ENCODE results near the gene TMCO4. TPM values are rescaled to one million over a fixed set of nuclear protein-coding genes. Genes with fewer than 3 reads are reported as not detected.
"Not testable (repeated sequence)": the region's sequence is repeated elsewhere in the genome, so short reads cannot be mapped to it uniquely, and the experiment has no call there.

TMCO4 gene
- polyA plus RNA-seq (ENCODE audit: insufficient read length) = 19.4 TPM
- long read RNA-seq, donor 1, partial matches to known transcripts = 9 of 9 reads
- long read RNA-seq, donor 1, other reads (novel, unspliced or antisense) = 0 of 9 reads
- long read RNA-seq, donor 2, partial matches to known transcripts = 0 of 1 reads
- long read RNA-seq, donor 2, other reads (novel, unspliced or antisense) = 0 of 1 reads
- long read RNA-seq, donor 3 = 0 reads
- long read RNA-seq, donor 4 = 0 reads
- long read RNA-seq, donor 5 = 0 reads
- long read RNA-seq, donor 6 = 0 reads
- long read RNA-seq, donor 7, partial matches to known transcripts = 0 of 1 reads
- long read RNA-seq, donor 7, other reads (novel, unspliced or antisense) = 0 of 1 reads
- long read RNA-seq, donor 8 = 0 reads

DNA sequence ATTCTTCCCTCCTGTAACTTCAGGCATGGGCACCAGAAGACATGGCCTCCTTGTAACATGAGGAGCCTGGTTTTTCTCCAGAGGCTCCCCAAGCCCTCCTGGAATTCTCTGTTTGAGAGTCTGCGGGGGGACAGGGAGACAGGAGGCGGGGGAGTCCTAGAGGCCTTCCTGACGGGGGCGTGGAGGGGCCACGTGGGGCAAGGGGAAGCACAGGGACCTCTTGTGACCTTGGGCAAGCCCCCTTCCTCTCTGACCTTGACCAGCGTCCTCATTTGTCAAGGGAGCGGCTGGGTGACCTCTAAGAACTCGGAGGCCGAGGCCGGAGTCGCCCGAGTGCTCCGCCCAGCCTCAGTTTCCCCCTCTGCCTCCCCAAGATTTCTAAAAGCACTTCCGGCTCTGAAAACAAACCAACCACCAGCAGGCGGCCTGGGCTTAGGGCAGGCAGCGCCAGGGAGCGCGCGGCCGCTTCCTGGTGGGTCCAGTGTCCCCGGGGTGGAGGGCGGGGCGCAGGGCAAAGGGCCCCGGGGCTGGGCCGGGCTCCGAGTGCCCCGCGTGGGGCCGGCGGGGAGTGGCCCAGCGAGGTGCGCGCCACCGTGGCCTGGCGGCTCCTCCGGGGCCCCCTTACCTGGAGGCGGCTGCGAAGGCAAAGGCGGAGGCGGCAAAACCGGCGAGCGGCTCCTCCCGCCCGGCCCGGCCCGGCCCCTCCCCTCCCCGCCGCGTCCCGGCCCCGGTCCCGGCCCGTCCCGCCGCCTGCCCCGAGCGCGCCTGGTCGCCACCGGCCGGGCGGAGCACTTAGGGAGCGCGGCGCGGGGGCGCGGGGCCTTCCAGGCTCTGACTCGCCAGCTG, at the start of gene TMCO4:
Gene TMCO4, minus strand, starts transcription at position 687 of the 846 bp plus-strand sequence. CDS start 19,158 bp downstream, outside the sequence.
- DNase-seq = no peak

DNA sequence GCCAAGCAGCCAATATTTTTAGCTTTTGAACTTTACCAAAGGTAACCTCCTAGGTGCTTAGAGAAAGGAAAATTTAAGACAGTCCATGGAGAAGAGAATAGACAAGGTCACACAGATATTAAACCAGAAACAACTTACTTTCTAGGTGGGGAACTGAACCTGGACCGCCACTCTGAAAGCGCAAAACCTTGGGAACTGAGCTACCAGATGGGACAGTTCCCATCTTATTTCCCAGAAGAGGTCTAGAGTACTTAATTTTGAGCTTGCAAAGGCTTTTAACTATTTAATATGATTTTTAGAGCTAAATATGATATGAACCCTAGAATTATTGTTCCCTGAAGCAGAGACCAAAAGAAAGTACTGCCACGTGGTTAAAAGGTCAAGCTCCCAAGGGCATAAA, 49.6 kb upstream of the TMCO4 start:
- DNase-seq = not testable (repeated sequence)

DNA sequence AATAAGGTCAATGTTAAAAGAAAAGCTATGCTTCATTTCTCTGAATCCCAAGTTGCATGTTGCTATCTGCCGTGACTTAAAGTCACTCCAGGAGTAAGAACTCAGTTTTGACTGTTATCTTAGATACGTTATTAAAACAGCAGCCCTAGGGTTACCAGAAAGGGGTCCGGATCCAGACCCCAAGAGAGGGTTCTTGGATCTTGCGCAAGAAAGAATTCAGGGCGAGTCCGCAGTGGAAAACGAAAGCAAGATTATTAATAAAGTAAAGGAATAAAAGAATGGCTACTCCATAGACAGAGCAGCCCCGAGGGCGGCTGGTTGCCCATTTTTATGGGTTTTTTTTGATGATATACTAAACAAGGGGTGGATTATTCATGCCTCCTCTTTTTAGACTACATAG, 47.6 kb upstream of the TMCO4 start:
- DNase-seq = not testable (repeated sequence)

DNA sequence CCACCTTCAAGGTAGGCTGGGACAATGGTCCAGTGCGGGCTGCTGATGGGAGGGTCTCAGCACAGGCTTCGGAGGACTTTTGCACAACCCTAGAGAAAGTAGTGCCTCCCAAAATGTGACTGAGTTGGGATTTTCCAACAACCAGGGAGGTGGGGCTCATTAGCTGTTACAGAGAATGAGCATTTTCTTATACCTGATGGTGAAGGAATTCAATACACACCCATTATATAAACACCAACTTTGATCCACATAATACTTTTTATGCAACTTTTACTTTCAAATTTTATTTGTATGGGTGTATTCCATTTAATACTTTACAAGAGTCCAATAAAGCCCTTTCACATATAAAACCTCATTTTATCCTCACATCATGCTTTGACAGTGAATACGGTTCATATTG, 46.6 kb upstream of the TMCO4 start:
- DNase-seq = no peak

DNA sequence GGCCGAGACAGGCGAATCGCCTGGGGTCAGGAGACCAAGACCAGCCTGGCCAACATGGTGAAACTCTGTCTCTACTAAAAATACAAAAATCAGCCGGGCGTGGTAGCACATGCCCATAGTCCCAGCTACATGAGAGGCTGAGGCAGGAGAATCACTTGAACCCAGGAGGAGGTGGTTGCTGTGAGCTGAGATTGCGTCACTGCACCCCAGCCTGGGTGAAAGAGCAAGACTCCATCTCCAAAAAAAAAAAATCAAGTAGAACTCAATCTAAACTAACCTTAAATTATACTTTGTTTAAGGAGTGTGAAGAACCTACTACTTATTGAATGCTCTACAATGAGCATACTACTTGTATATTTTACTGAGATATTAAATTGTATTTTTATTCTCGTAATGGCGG, 45.8 kb upstream of the TMCO4 start:
- DNase-seq = no peak

DNA sequence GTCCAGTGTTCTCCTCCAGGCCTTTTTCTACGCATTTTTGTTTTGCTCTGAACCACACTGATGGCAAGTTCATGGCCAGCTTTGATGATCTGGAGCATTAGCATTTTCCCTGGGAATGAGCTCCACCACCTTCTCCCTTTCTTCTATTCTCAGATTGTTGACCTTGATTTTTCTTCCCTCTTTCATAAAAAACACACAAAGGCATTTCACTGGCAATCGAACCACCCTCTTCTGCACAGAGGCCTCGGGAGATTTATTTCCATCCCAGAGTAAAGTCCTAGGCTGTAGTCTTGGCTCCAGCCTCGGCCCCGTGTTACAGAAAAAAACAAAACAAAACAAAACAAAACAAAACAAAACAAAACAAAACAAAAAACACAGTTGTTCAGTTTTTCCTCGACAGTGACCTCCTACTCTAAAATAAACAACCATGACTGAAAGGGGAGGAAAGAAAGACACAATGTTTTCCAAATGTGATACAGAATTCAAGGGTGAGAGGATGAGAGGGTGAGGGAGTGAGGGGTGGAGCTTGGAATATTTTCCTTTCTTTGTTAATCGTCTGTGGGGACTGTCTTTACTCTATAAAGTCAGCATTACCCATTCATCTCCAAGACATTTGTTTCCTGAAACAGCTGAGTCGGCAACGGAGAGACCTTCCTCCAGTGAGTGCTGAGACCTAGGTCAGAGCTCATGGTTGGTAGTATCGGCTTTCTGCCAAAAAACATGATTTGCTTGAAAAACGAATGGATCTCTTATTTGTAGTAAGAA, 45.2 kb upstream of the TMCO4 start:
- DNase-seq = peak; percentile 55

DNA sequence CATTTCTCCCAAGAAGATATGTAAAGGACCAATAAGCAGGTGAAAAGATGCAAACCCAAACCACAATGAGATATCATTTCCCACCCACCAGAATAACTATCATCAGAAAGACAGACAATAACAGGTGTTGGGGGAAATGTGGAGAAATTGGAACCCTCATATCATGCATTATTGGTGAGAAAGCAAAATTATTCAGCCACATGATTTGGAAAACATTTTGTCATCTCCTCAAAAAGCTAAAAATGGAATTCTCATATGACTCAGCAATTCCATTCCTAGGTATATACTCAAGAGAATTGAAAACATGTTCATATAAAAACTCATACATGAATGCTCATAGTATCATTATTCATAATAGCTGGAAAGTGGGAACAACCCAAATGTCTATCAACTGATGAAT, 40.5 kb upstream of the TMCO4 start:
- no peak for DNase-seq

DNA sequence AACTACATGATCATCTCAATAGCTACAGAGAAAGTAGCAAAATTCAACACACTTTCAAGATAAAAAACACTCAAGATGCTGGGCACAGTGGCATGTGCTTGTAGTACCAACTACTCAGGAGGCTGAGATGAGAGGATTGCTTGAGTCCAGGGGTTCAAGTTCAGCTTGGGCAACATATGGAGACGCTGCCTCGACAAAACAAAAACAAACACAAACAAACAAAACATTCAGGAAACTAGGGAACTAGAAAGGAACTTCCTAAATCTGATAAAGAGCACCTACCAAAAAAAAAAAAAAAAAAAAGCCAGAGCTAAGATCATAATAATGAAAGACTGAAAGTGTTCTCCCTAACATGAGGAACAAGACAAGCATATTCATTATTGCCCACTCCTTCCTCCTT, 38.1 kb upstream of the TMCO4 start:
- DNase-seq = no peak

DNA sequence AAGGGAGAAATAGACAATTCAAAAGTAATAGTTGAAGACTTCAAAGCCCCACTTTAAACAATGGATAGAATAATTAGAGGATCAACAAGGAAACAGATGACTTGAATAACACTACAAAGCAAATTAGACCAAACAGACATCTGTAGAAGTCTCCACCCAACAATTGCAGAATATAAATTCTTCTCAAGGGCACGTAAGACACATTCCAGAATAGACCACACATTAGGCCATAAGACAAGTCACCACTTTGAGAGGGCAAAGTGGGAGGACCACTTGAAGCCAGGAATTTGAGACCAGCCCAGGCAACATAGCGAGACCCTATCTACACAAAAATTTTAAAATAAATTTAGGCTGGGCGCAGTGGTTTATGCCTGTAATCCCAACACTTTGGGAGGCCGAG, 35.9 kb upstream of the TMCO4 start:
- no peak for DNase-seq

DNA sequence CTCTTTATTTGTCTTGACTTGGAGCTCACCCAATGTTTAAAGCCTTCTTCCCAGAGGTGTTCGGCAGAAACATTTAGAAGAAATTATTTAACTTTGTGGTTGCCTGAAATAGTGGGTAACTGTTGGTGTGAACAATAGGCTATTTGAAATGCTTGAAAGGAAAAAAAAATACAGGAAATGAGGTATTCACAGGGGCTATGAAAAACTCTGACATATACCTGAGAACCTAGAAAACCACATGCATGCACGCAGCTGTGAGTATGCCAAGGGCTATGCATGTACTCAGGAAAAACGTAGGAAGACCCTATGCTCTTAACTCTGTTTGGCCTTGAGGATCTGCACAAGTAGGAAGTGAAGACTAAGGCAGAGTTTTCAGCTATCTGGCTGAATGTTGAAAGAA, 31.7 kb upstream of the TMCO4 start:
- DNase-seq = no peak

DNA sequence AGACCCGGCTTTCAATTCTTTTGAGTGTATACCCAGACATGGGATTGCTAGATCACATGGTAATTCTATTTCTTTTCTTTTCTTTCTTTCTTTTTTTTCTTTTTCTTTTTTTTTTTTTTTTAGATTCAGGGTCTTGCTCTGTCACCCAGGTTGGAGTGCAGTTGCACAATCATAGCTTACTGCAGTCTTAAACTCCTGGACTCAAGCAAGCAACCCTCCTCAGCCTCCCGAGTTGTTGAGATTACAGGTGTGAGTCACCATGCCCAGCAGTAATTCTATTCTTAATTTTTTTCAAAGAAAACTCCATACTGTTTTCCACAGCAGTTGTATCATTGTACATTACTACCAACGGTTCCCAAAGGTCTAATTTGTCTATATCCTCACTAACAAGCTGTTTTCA, 28.8 kb upstream of the TMCO4 start:
- no peak for DNase-seq

DNA sequence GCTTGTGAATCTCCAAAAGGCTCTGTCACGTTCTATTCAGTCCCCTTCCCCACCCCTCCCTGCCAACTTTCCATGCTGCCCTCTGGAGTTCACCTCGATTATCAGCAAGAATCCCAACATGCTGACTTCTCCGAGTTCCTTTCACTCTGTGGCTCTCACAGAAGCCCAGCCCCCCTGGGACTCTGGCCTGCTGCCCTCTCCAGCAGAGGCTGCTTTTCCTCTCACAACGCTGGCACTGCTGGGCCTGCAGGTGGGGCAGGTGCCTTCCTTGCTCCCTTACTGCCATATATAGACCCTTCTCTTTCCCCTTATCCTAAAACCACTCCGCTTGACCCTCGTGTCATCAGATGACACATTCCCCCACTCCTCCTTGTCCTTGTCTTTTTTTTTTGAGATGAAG, 25.6 kb upstream of the TMCO4 start:
- no peak for DNase-seq

DNA sequence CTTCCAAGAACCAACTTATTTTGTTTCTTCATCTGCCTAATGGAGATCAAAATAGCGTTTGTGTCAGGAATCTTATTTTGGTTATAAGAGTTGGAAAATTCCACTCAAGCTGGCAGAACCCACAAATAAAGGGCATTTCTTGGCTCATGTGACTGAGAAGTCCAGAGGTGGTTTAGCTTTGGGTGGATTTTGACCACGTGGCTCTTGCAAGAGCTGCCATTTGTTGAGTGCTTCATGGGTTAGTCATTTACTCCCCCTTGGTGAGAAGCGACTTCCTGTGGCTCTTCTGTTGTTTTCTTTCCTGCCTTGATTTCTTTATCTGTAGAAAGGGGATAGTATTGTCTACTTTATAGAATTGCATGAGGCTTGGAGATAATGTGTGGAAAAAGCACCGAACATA, 24.8 kb upstream of the TMCO4 start:
- DNase-seq = no peak

DNA sequence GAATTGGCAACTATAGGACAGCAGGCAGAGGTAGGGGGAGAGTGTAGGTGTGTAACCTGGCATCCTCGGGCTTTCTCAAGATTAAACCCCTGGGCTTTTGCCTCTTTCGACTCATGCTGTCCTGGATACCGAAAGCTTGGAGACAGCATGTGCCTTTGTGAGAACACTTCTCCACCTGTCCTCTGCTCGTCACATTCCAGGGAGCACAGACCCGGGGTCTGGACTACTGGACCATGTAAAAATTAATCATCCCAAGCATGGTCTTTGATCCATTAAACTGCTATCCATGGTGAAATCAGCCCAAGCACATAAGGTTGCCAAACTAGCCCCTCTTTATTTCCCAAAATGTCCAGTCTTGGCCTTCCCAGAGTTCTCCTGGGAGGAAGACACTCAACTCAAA, 24.3 kb upstream of the TMCO4 start:
- DNase-seq = no peak

DNA sequence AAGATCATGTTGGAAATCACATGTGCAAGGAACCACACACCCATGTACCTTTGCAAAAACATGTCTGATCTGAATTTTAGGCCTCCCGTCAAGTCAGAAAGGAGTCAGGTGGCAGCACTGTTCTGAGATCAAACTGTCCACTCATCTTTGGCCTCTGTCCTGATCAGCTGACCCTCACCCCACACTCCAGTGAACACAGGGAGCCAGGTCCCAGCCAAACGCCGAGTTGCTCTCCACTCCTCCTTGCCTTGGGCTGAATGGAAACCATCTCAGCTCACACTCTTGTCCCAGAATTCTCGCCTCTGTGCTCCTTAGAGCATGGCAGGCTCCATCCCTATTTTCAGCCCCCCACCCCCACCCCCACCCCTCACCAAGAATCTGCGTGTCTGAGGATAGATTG, 20.0 kb upstream of the TMCO4 start:
- no peak for DNase-seq

DNA sequence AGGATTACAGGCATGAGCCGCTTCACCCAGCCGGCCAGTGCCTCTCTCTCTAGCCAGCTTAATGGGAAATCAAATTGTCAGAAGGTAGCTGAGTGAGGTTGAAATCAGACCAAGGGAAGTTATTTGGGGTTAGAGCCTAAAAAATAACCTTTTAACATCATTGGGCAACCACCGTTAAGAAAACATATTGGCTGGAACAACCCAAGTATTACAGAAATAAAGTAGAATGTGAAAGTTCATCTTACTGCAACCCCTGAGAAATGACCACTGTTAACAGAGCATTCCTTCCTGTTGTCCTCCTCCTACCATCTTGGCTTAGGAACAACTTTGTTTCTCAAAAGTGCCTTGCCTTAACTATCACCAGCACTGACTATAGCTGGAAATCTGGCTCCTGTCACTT, 18.6 kb upstream of the TMCO4 start:
- DNase-seq = no peak

DNA sequence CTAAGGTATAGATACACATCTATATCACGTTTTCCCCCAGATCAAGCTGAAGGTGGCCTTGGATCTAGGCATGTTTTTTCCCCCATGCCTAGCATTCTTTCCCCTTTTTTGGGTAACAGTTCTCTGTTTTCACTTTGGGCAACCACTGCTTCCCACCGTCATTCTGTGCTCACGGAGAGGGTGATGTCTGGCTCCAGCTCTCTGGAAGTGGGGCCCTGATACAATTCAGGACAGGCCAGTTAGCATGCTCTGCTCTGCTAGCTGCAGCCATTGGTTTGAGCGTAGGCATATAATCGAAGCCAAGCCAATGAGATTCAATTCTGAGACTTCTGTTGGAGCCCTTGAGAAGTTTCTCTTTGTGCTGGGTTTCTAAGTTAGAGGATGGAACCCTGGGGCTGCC, 17.4 kb upstream of the TMCO4 start:
- no peak for DNase-seq

DNA sequence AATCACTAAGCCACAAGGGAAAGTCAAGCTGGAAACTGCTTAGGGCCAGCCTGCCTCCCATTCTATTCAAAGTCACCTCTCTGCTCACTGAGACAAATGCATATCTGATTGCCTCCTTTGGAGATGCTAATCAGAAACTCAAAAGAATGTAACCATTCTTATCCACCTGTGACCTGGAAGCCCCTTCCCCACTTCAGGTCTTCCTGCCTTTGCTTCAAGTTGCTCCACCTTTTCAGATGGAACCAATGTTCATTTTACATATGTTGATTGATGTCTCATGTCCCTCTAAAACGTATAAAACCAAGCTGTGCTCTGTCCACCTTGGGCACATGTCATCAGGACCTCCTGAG, 17.0 kb upstream of the TMCO4 start:
- not testable (repeated sequence) for DNase-seq

DNA sequence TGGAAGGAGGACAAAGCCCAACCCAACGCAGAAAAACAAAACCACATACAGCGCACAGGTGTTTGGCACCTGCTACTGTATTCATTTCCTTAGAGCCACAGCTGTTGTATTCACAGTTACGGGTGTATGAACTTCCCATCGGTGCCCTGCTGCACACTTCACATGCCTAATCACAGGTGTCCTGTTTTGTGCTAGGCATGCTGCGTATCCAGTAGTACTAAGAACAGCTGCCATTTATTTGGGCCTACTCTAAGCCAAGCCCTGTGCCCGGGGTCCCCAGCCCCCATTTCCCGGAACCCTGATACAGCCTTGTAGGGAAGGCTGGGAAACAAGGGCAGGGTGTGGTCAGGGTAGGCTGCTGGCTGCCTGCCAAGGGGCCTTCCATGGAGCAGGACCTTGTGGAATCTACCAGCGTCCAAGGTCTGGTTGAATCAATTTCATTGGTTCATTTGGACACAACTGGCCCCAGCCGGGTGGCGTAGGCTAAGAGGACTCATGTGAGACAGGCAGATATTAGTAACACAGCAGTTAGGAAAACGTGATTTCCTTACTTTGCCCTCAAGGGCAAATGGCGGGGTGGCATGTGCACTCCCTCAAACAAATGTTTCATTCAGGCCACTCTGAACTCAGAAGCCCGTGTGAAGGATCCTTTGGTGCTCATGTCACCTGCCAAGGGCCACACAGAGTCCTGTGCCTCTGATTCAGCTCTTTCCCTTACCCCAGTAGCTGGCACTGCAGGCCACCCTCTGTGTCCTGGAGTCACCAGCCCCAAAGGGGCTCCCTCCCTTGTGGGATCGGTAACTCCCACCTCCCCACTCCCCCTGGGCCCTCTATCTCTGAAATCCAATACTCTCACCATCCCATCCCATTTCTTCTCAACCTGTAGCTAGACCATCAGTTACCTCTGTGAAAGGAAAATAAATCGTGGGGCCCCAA, 16.4 kb upstream of the TMCO4 start:
- no peak for DNase-seq

DNA sequence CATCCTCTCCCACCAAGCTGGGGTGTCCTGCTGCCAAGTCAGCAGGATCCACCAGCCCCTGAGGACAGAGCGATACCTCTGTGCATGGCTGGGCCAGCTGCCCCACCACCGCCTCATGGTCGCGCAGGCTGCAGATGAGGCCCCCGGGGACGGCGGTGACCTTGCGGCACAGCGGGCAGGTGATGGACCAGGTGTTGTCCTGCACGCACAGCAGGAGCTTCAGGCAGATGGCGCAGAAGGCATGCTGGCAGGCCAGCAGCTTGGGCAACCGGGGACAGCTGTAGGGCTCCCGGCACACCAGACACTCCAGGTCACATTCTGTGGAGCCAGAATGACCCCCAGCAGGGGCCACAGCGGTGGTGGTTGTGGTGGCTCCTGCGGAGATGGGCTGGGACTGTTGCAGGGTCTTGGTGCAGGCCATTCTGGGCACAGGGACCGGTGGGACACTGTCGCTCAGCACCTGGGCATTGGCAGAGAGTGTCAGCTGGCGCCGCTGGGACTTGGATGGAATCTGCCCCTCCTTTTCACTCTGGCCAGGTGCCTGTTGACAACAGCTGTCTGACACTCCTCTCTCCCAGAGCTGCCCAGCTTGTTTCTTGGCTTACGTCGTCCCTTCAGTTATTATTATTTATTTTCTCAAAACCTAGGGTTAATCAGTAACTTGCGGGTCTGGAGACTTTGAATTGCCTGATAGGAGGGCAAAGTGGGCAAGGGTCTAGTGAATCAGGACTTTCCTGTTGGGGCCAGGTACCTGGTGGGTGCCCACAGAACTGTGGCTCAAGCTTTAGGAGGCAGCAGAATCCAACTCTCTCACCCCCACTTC, 15.2 kb upstream of the TMCO4 start, which contains the start of gene RNF186:
Gene RNF186, minus strand, starts transcription at position 603 of the 823 bp plus-strand sequence. Its CDS starts 182 bp downstream, at position 421.
- DNase-seq = peak; percentile 69

DNA sequence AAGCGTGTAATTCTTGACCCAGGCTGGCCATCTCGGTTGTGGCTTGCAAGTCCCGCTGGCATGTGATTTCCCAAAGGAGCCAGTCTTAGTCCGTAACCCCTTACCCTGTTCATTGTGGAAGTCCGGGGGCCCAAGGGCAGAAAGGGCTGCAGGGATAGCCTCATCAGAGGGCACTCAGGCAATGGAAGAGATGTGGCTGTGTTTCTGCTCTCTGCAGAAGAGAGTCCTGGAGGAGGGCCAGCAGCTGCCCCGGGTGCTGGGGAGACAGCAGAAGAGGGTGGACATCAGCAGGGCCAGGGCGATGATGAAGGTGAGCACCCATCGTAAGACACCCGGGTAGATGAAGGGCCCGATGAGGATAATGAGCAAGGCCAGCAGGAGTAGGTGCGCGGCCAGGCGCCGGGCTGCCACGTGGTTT, 14.5 kb upstream of the TMCO4 start:
- no peak for DNase-seq
